ENCODE results near the gene MPZL1. TPM values are rescaled to one million over a fixed set of nuclear protein-coding genes. Genes with fewer than 3 reads are reported as not detected.
A peak's percentile ranks its signal among the peaks of the same experiment; 100 is the strongest.

MPZL1 gene
- total and polyA plus RNA-seq, 2 of the 13 experiments (the other 11 are each of a cell fraction or from before 2014, with no cell fraction given), result 38.0 to 68.7 TPM

- TF ChIP-seq, protein P1, sequence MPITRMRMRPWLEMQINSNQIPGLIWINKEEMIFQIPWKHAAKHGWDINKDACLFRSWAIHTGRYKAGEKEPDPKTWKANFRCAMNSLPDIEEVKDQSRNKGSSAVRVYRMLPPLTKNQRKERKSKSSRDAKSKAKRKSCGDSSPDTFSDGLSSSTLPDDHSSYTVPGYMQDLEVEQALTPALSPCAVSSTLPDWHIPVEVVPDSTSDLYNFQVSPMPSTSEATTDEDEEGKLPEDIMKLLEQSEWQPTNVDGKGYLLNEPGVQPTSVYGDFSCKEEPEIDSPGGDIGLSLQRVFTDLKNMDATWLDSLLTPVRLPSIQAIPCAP (CRISPR knock-in tag; IDR thresholded peaks at IDR 0.05; ENCODE audit: low read depth), result no peak
- TF ChIP-seq HES4 (CRISPR knock-in tag; IDR thresholded peaks at IDR 0.05; ENCODE audit: borderline replicate concordance), result no peak
- no peak for TF ChIP-seq SRSF1 (optimal IDR thresholded peaks at IDR 0.05; ENCODE audit: low read depth, low read length)
- peak; percentile 30 for TF ChIP-seq CTCF (CRISPR knock-in tag; IDR thresholded peaks at IDR 0.05)
- TF ChIP-seq KLF12 (CRISPR knock-in tag; IDR thresholded peaks at IDR 0.05; ENCODE audit: borderline replicate concordance), result peak; percentile 48; the same call in 1 of the 2 replicates
- peak; percentile 61; the same call in 1 of the 2 replicates for TF ChIP-seq SMAD3 (CRISPR knock-in tag; IDR thresholded peaks at IDR 0.05)
- no peak for TF ChIP-seq MTA3 (CRISPR knock-in tag; IDR thresholded peaks at IDR 0.05)
- peak; percentile 68 for TF ChIP-seq ZZZ3 (CRISPR knock-in tag; IDR thresholded peaks at IDR 0.05; ENCODE audit: borderline replicate concordance)
- no peak for TF ChIP-seq MTF1 (CRISPR knock-in tag; IDR thresholded peaks at IDR 0.05)
- TF ChIP-seq ZNF558 (CRISPR knock-in tag; IDR thresholded peaks at IDR 0.05; ENCODE audit: borderline replicate concordance), result peak; percentile 76; the same call in 1 of the 2 replicates
- TF ChIP-seq ZKSCAN1 (IDR thresholded peaks at IDR 0.05; ENCODE audit: low read length), result peak; percentile 11; the same call in 1 of the 2 replicates
- 0 out of 2 replicates have a peak, but pooled peaks have one; percentile 47 for TF ChIP-seq MYNN (CRISPR knock-in tag; IDR thresholded peaks at IDR 0.05; ENCODE audit: low read depth)
- peak; percentile 40; the same call in 1 of the 2 replicates for TF ChIP-seq ZSCAN25 (CRISPR knock-in tag; IDR thresholded peaks at IDR 0.05)
- TF ChIP-seq ZNF280D (CRISPR knock-in tag; IDR thresholded peaks at IDR 0.05), result peak; percentile 43; the same call in 1 of the 2 replicates
- no peak for TF ChIP-seq ZNF3 (CRISPR knock-in tag; IDR thresholded peaks at IDR 0.05)
- TF ChIP-seq, protein P2, sequence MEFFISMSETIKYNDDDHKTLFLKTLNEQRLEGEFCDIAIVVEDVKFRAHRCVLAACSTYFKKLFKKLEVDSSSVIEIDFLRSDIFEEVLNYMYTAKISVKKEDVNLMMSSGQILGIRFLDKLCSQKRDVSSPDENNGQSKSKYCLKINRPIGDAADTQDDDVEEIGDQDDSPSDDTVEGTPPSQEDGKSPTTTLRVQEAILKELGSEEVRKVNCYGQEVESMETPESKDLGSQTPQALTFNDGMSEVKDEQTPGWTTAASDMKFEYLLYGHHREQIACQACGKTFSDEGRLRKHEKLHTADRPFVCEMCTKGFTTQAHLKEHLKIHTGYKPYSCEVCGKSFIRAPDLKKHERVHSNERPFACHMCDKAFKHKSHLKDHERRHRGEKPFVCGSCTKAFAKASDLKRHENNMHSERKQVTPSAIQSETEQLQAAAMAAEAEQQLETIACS (CRISPR knock-in tag; IDR thresholded peaks at IDR 0.05), result peak; percentile 54; the same call in 1 of the 2 replicates
- TF ChIP-seq ELF4 (CRISPR knock-in tag; IDR thresholded peaks at IDR 0.05; ENCODE audit: borderline replicate concordance), result no peak
- TF ChIP-seq ZNF101 (CRISPR knock-in tag; IDR thresholded peaks at IDR 0.05; ENCODE audit: borderline replicate concordance, low read depth), result 0 out of 2 replicates have a peak, but pooled peaks have one; percentile 57
- TF ChIP-seq ZNF343 (CRISPR knock-in tag; IDR thresholded peaks at IDR 0.05), result peak; percentile 59; the same call in 1 of the 2 replicates
Observed at GRCh38 chr1:167714439-167715156, 7.2 kb upstream of the MPZL1 start (continued).
